Hepatocyte (in vitro differentiated cells): Measurements from ENCODE around the gene CHCHD6. TPM values are rescaled to one million over a fixed set of nuclear protein-coding genes. Genes with fewer than 3 reads are reported as not detected.

Experiments
- DNase-seq: peaks from one replicate; pipeline ENCODE4 v3.0.0-alpha.2; 2016; ENCODE audit warnings: low spot score
- H2AFZ ChIP-seq: fragments of 200-600 bp; sonication (generic); 2 replicates; pipeline ENCODE4 v1.6.0; 2016; ENCODE audit warnings: antibody characterized with exemption, mild to moderate bottlenecking
- H3K27ac ChIP-seq: fragments of 200-600 bp; sonication (generic); 2 replicates; pipeline ENCODE4 v1.5.1; 2016; ENCODE audit warnings: mild to moderate bottlenecking
- H3K27me3 ChIP-seq: fragments of 200-600 bp; sonication (generic); 2 replicates; pipeline ENCODE4 v1.6.1; 2016
- H3K36me3 ChIP-seq: fragments of 200-600 bp; sonication (generic); replicated peaks from 2 replicates; pipeline ENCODE4 v1.5.1; 2016; ENCODE audit warnings: low read depth; ENCODE audit not compliant: insufficient read depth
- H3K4me1 ChIP-seq: fragments of 200-600 bp; sonication (generic); 2 replicates; pipeline ENCODE4 v1.5.1; 2016; ENCODE audit warnings: mild to moderate bottlenecking, moderate library complexity; ENCODE audit not compliant: insufficient read depth
- H3K4me2 ChIP-seq: fragments of 200-600 bp; sonication (generic); 2 replicates; pipeline ENCODE4 v1.6.0; 2016
- H3K4me3 ChIP-seq: fragments of 200-600 bp; sonication (generic); 2 replicates; pipeline ENCODE4 v1.5.1; 2016; ENCODE audit warnings: mild to moderate bottlenecking
- H3K79me2 ChIP-seq: fragments of 200-600 bp; sonication (generic); 2 replicates; pipeline ENCODE4 v1.6.0; 2017; ENCODE audit warnings: mild to moderate bottlenecking
- H3K9me2 ChIP-seq: fragments of 200-600 bp; sonication (generic); replicated peaks from 2 replicates; pipeline ENCODE4 v1.6.0; 2017; ENCODE audit warnings: mild to moderate bottlenecking; ENCODE audit not compliant: insufficient read depth
- H3K9me3 ChIP-seq: fragments of 200-600 bp; sonication (generic); 2 replicates; pipeline ENCODE4 v1.5.1; 2016; ENCODE audit warnings: low read depth, mild to moderate bottlenecking
- H4K20me1 ChIP-seq: fragments of 200-600 bp; sonication (generic); 2 replicates; pipeline ENCODE4 v1.6.0; 2016; ENCODE audit warnings: mild to moderate bottlenecking; ENCODE audit not compliant: insufficient read depth, poor library complexity, severe bottlenecking
- EZH2 ChIP-seq: fragments of 200-600 bp; sonication (generic); IDR thresholded peaks from 2 replicates; pipeline ENCODE4 v1.6.1; 2016; ENCODE audit warnings: antibody characterized with exemption, mild to moderate bottlenecking, borderline replicate concordance
- EZH2phosphoT487 ChIP-seq: fragments of 200-600 bp; sonication (generic); IDR thresholded peaks from one replicate; pipeline ENCODE4 v1.6.1; 2018; ENCODE audit warnings: antibody characterized with exemption, mild to moderate bottlenecking, low read depth, moderate library complexity; ENCODE audit not compliant: unreplicated experiment, severe bottlenecking
- WGBS: methylation state at CpG from one replicate; pipeline ENCODE4 v1.1.6; 2016; ENCODE audit warnings: low lambda C conversion rate; ENCODE audit errors: missing lambda C conversion rate; 5-methylcytosine and 5-hydroxymethylcytosine counted together
- polyA plus RNA-seq: library from polyadenylated mRNA; unstranded; fragments of >200 nt; fragmentation: Nextera tagmentation; extraction: Ambion mirVana; gene quantifications from 2 replicates; pipeline ENCODE4 v1.2.1, GENCODE V29; 2016
- total RNA-seq: library from RNA; depleted of rRNA; stranded (reverse); fragments of >200 nt; gene quantifications from 2 replicates; pipeline ENCODE4 v1.2.3, GENCODE V29; 2014
- TF ChIP-seq, protein P1 (sequence below): fragments of 200-600 bp; sonication (generic); IDR thresholded peaks from 2 replicates; pipeline ENCODE4 v1.5.1; 2016; ENCODE audit warnings: antibody characterized with exemption, mild to moderate bottlenecking; ENCODE audit not compliant: poor library complexity

The CHCHD6 gene
- total and polyA plus RNA-seq, 2 experiments from 2014 or later: 13.8 to 19.7 TPM

DNA sequence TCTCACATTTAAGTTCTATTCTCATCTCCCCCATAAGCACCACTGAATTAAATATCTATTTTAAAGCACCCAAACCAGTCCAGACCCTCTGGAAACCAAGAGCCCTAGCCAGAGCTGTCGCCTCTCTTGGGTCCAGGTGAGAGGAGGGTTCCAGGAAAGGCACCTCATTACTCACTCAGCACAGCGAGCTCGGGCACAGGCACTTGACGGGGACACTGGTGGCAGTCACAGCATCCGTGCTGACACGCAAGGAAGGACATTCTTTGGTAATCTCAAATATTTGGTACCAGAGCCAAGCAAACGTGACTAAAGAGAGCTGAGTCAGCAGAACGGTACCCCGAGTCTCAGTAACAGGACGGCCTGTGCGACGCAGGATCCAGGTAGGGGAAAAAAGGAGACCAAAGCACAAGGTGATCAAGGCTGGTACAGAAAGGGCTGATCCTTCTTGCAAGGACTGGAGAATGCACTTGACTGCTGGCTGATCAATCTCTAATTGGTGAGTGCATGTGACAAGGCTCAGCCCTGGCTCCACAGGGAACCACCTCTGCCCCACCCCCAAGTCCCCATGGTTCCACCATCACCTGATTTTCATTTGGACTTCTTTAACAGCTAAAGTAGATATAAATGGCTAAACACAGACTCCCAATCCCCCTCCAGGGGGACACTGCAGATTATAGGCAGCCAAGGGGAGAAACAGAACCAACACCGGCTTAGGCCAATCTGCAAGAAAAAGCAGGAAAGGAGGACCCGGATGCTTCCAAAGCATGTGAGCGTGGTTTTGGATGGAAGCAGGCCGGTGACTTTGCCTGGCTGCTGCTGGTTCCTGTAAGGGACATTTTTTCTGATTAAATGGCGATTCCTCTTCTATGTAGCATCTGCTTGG lies 61.4 kb downstream of the CHCHD6 start:
- Histone ChIP-seq H4K20me1 (no peaks in the 10 kb centered on the region), H3K9me2 (no peaks in the 10 kb centered on the region), H3K27ac (no peak overlapping the region), H3K27me3 (no peaks in the 10 kb centered on the region), H3K9me3 (no peaks in the 10 kb centered on the region), H2AFZ (no peak overlapping the region), H3K4me2 (no peak overlapping the region), H3K79me2 (no peaks in the 10 kb centered on the region), H3K4me1 (no peaks in the 10 kb centered on the region), H3K36me3 (no peaks in the 10 kb centered on the region), H3K4me3 (no peak overlapping the region)
- 94% methylated on average over 17 of the region's 17 CpGs for WGBS
- no peak for TF ChIP-seq EZH2
- TF ChIP-seq EZH2phosphoT487: no peak
- TF ChIP-seq, protein P1, sequence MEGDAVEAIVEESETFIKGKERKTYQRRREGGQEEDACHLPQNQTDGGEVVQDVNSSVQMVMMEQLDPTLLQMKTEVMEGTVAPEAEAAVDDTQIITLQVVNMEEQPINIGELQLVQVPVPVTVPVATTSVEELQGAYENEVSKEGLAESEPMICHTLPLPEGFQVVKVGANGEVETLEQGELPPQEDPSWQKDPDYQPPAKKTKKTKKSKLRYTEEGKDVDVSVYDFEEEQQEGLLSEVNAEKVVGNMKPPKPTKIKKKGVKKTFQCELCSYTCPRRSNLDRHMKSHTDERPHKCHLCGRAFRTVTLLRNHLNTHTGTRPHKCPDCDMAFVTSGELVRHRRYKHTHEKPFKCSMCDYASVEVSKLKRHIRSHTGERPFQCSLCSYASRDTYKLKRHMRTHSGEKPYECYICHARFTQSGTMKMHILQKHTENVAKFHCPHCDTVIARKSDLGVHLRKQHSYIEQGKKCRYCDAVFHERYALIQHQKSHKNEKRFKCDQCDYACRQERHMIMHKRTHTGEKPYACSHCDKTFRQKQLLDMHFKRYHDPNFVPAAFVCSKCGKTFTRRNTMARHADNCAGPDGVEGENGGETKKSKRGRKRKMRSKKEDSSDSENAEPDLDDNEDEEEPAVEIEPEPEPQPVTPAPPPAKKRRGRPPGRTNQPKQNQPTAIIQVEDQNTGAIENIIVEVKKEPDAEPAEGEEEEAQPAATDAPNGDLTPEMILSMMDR: no peak
- no peak for DNase-seq

DNA sequence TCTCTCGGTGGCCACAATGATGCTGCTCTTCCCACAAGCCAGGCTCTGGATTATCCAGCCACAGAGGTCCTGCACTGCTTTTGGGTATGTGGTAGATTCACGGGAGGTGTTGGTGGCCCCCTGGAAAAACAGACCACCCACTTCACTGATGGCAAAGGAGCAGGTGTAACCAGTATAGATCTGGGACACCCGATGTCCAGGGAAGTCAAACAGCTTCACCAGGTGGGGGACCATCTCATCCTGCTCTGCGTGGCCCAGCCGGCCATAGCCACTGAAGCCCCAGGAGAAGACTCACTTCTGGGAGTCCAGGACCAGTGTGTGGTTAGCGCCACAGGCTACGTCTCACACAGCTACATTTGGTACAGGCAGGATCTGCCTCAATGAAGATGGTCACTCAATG lies 62.6 kb downstream of the CHCHD6 start:
- no peak overlapping the region for H3K4me3 ChIP-seq
- no peak overlapping the region for H2AFZ ChIP-seq
- DNase-seq: no peak
- no peaks in the 10 kb centered on the region for H3K9me2 ChIP-seq
- H3K79me2 ChIP-seq: no peaks in the 10 kb centered on the region
- no peak for TF ChIP-seq EZH2
- H4K20me1 ChIP-seq: no peaks in the 10 kb centered on the region
- WGBS: 97% methylated on average over 7 of the region's 7 CpGs
- H3K9me3 ChIP-seq: no peaks in the 10 kb centered on the region
- no peak overlapping the region for H3K27ac ChIP-seq
- no peaks in the 10 kb centered on the region for H3K4me1 ChIP-seq
- H3K36me3 ChIP-seq: no peaks in the 10 kb centered on the region
- no peak overlapping the region for H3K4me2 ChIP-seq
- no peaks in the 10 kb centered on the region for H3K27me3 ChIP-seq

DNA sequence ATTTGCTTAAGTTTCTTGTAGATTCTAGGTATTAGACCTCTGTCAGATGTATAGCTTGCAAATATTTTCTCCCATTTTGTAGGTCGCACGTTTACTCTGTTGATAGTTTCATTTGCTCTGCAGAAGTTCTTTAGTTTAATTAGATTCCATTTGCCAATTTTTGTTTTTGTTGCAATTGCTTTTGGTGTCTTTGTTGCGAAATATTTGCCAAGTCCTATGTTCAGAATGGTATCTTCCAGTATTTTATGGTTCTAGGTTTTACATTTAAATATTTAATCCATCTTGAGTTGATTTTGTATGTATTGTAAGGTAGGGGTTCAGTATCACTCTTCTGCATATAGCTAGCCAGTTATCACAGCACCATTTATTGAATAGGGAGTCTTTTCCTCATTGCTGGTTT lies 64.9 kb downstream of the CHCHD6 start:
- no peaks in the 10 kb centered on the region for H3K9me3 ChIP-seq
- no peak for DNase-seq
- no peaks in the 10 kb centered on the region for H3K9me2 ChIP-seq
- H3K4me3 ChIP-seq: no peak overlapping the region
- no peaks in the 10 kb centered on the region for H3K36me3 ChIP-seq
- no peaks in the 10 kb centered on the region for H3K27me3 ChIP-seq
- 99% methylated on average over 3 of the region's 3 CpGs for WGBS
- no peaks in the 10 kb centered on the region for H3K79me2 ChIP-seq
- H3K27ac ChIP-seq: no peak overlapping the region
- no peak overlapping the region for H3K4me2 ChIP-seq
- H2AFZ ChIP-seq: no peak overlapping the region
- no peaks in the 10 kb centered on the region for H3K4me1 ChIP-seq
- no peak for TF ChIP-seq EZH2
- TF ChIP-seq, protein P1: no peak
- TF ChIP-seq EZH2phosphoT487: no peak
- H4K20me1 ChIP-seq: no peaks in the 10 kb centered on the region

DNA sequence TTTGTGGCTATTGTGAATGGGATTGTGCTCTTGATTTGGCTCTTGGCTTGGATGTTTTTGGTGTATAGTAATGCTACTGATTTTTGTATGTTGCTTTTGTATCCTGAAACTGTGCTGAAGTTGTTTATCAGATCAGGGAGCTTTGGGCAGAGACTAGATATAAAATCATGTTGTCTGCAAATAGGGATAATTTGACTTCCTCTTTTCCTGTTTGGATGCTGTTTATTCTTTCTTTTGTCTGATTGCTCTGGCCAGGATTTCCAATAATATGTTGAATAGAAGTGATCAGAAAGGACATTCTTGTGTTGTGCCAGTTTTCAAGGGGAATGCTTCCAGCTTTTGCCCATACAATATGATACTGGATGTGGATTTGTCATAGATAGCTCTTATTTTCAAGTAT lies 66.1 kb downstream of the CHCHD6 start:
- no peaks in the 10 kb centered on the region for H3K9me2 ChIP-seq
- no peak overlapping the region for H2AFZ ChIP-seq
- no peak for TF ChIP-seq EZH2
- TF ChIP-seq, protein P1: no peak
- no peak for TF ChIP-seq EZH2phosphoT487
- H3K9me3 ChIP-seq: no peaks in the 10 kb centered on the region
- H3K4me2 ChIP-seq: no peak overlapping the region
- H3K27me3 ChIP-seq: no peaks in the 10 kb centered on the region
- no peak for DNase-seq
- H3K79me2 ChIP-seq: no peaks in the 10 kb centered on the region
- H4K20me1 ChIP-seq: no peaks in the 10 kb centered on the region
- no peaks in the 10 kb centered on the region for H3K36me3 ChIP-seq
- no peak overlapping the region for H3K4me3 ChIP-seq
- no peak overlapping the region for H3K27ac ChIP-seq
- H3K4me1 ChIP-seq: no peaks in the 10 kb centered on the region
